HepG2 (cell line): Measurements from ENCODE around the gene KCTD13. TPM values are rescaled to one million over a fixed set of nuclear protein-coding genes. Genes with fewer than 3 reads are reported as not detected.
A peak's percentile ranks its signal among the peaks of the same experiment; 100 is the strongest.

Experiments used
- ATAD3A ChIP-seq: sonication (generic); formaldehyde crosslinking; IDR thresholded peaks from 2 replicates; pipeline ENCODE4 v1.4.0; 2020; ENCODE audit warnings: missing genetic modification reagents
- CBX1 ChIP-seq: IDR thresholded peaks from one replicate; pipeline ENCODE4 v1.6.1; 2016; ENCODE audit warnings: antibody characterized with exemption, low read depth
- EHMT2 ChIP-seq: fragments of 200-600 bp; sonication (generic); IDR thresholded peaks from 2 replicates; pipeline ENCODE4 v1.7.0; 2017; ENCODE audit warnings: antibody characterized with exemption, low read depth, low read length, borderline replicate concordance
- ETV6 ChIP-seq: sonication (generic); formaldehyde crosslinking; conservative IDR thresholded peaks from 2 replicates; pipeline ENCODE4 v1.4.0; 2020; ENCODE audit warnings: missing genetic modification reagents
- FOXJ3 ChIP-seq: sonication (generic); formaldehyde crosslinking; IDR thresholded peaks from 2 replicates; pipeline ENCODE4 v1.4.0; 2020; ENCODE audit warnings: missing genetic modification reagents, mild to moderate bottlenecking, borderline replicate concordance
- KLF13 ChIP-seq: sonication (generic); formaldehyde crosslinking; IDR thresholded peaks from 2 replicates; pipeline ENCODE4 v1.4.0; 2020; ENCODE audit warnings: mild to moderate bottlenecking, missing genetic modification reagents
- KLF6 ChIP-seq: IDR thresholded peaks from 2 replicates; pipeline ENCODE4 v1.8.0; 2016; ENCODE audit warnings: missing biosample characterization, missing genetic modification reagents
- MED8 ChIP-seq: sonication (generic); formaldehyde crosslinking; IDR thresholded peaks from 2 replicates; pipeline ENCODE4 v1.8.1; 2023; ENCODE audit warnings: mild to moderate bottlenecking, missing genetic modification reagents; ENCODE audit not compliant: insufficient replicate concordance
- PHB2 ChIP-seq: fragments of 450-650 bp; IDR thresholded peaks from 2 replicates; pipeline ENCODE4 v1.6.1; 2018; ENCODE audit not compliant: partially characterized antibody
- POLR2A ChIP-seq, 2 experiments: IDR thresholded peaks; 2 replicates each; pipeline ENCODE4 v1.6.1; 2011; ENCODE audit warnings: low read depth in 2 of 2, low read length in 2 of 2, mild to moderate bottlenecking in 1 of 2, moderate library complexity in 1 of 2; ENCODE audit not compliant: insufficient read depth in 1 of 2
- TEAD3 ChIP-seq: optimal IDR thresholded peaks from 2 replicates; pipeline ENCODE3; 2016; ENCODE audit warnings: borderline replicate concordance
- ZNF260 ChIP-seq: sonication (generic); formaldehyde crosslinking; IDR thresholded peaks from 2 replicates; pipeline ENCODE4 v1.4.0; 2020; ENCODE audit warnings: missing genetic modification reagents, low read depth, mild to moderate bottlenecking, borderline replicate concordance
- ZNF331 ChIP-seq: sonication (generic); formaldehyde crosslinking; IDR thresholded peaks from 2 replicates; pipeline ENCODE4 v1.4.0; 2020; ENCODE audit warnings: missing genetic modification reagents
- ZNF350 ChIP-seq: sonication (generic); formaldehyde crosslinking; IDR thresholded peaks from 2 replicates; pipeline ENCODE4 v1.4.0; 2020; ENCODE audit warnings: mild to moderate bottlenecking, low read depth, missing genetic modification reagents, borderline replicate concordance
- ZNF431 ChIP-seq: sonication (generic); formaldehyde crosslinking; IDR thresholded peaks from 2 replicates; pipeline ENCODE4 v1.9.0; 2022; ENCODE audit warnings: missing genetic modification reagents, low read depth, mild to moderate bottlenecking, borderline replicate concordance
- ZNF44 ChIP-seq: sonication (generic); formaldehyde crosslinking; IDR thresholded peaks from 2 replicates; pipeline ENCODE4 v1.5.1; 2020; ENCODE audit warnings: mild to moderate bottlenecking, missing genetic modification reagents
- ZNF484 ChIP-seq: sonication (generic); formaldehyde crosslinking; IDR thresholded peaks from 2 replicates; pipeline ENCODE4 v1.5.1; 2020; ENCODE audit warnings: mild to moderate bottlenecking, low read depth, missing genetic modification reagents, borderline replicate concordance
- ZNF816 ChIP-seq: sonication (generic); formaldehyde crosslinking; IDR thresholded peaks from 2 replicates; pipeline ENCODE4 v1.8.0; 2022; ENCODE audit warnings: missing genetic modification reagents, mild to moderate bottlenecking, borderline replicate concordance
- ZNF83 ChIP-seq: sonication (generic); formaldehyde crosslinking; IDR thresholded peaks from 2 replicates; pipeline ENCODE4 v1.4.0; 2020; ENCODE audit warnings: missing genetic modification reagents, mild to moderate bottlenecking, borderline replicate concordance
- ZSCAN9 ChIP-seq: IDR thresholded peaks from 2 replicates; pipeline ENCODE4 v1.6.1; 2016; ENCODE audit warnings: borderline replicate concordance
- polyA plus RNA-seq, 8 experiments: library from polyadenylated mRNA; depleted of rRNA in 3 of 8; stranded (reverse) in 7 of 8; unstranded in 1 of 8; fragments of >200 nt; fragmentation: Illumina TruSeq in 4 of 8; extraction: Trizol in 4 of 8; gene quantifications; 2 replicates each; pipeline versions ENCODE4 v1.2.1 to v1.2.3, GENCODE V29; 2011 to 2016; ENCODE audit warnings: low read depth in 4 of 8, missing spikeins in 1 of 8, mixed read lengths in 1 of 8; ENCODE audit not compliant: insufficient read depth in 1 of 8
- total RNA-seq, 5 experiments: library from RNA; depleted of rRNA; stranded (reverse); fragments of >200 nt; fragmentation: Illumina TruSeq; extraction: Trizol; gene quantifications; 2 replicates each; pipeline ENCODE4 v1.2.3, GENCODE V29; 2016; ENCODE audit warnings: low read depth in 1 of 5
- TF ChIP-seq, protein P1 (sequence below): sonication (generic); formaldehyde crosslinking; IDR thresholded peaks from 2 replicates; pipeline ENCODE4 v1.4.0; 2020; ENCODE audit warnings: missing genetic modification reagents
- TF ChIP-seq, protein P2 (sequence below): sonication (generic); formaldehyde crosslinking; IDR thresholded peaks from 2 replicates; pipeline ENCODE4 v1.4.0; 2020; ENCODE audit warnings: mild to moderate bottlenecking, missing genetic modification reagents
- TF ChIP-seq, protein P3 (sequence below): sonication (generic); formaldehyde crosslinking; IDR thresholded peaks from 2 replicates; pipeline ENCODE4; 2020; ENCODE audit warnings: missing genetic modification reagents, mild to moderate bottlenecking, borderline replicate concordance
- TF ChIP-seq, protein P4 (sequence below): sonication (generic); formaldehyde crosslinking; IDR thresholded peaks from 2 replicates; pipeline ENCODE4 v1.5.0; 2020; ENCODE audit warnings: mild to moderate bottlenecking, missing genetic modification reagents

Gene KCTD13
- total and polyA plus RNA-seq, 2 of the 13 experiments (the other 11 are each of a cell fraction or from before 2014, with no cell fraction given): 6.3 to 14.7 TPM

DNA sequence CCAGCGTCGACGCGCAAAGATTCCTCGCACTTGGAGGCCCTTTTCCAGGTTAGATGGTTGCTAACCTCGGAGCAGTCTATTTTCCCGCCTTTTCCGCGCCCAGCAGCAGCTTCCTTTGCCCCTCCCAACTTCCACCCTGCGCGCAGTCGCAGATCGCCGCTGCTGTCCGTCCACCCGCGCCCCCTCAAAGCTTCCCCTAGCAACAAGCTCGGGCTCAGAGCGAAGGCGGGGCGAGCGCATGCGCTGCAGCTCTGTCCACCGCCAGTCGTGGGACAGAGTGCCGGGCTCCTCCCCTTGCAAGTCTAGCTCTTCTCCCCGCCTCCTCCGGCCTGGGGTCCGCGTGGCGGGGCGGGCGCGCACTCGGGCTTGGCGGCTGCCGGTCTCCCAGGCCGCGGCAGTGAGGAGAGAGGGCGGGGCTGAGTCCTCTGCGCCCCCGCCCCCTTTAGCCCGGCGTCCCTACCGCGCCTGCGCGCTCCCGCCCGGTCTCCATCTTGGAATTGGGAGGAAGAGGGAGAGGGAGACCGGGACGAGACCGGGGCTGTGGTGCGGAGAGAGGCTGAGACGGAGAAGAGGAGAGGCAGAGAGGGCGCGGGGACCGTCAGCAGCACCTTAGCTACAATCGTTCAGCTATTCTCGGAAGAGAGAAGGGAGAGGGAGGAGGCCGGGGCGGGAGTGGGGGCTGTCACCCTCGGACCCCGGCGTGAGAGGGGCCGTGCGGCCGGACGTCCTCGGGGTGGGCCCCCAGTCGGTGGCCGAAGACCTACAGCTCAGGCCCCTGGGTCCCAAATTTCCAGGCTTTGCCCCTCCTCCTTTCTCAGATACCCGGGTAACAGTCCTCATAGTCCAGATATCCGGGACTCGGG, 47.6 kb upstream of the KCTD13 start, which contains the start of gene TAOK2 (continued):
- TF ChIP-seq ZNF260 (CRISPR knock-in tag) (no peak), TEAD3 (CRISPR knock-in tag) (peak; percentile 74), CBX1 (no peak), ETV6 (CRISPR knock-in tag) (no peak), ZSCAN9 (peak; percentile 90; the same call in 1 of the 2 replicates), PHB2 (no peak), ZNF431 (peak; percentile 78; the same call in 1 of the 2 replicates), ZNF83 (CRISPR knock-in tag) (peak; percentile 28; the same call in 1 of the 2 replicates), EHMT2 (no peak), ZNF331 (CRISPR knock-in tag) (0 out of 2 replicates have a peak, but pooled peaks have one; percentile 30), ZNF44 (CRISPR knock-in tag) (no peak), FOXJ3 (CRISPR knock-in tag) (no peak), ZNF816 (CRISPR knock-in tag) (no peak; the same call in 1 of the 2 replicates), POLR2A (IDR thresholded peaks at IDR 0.05; ENCODE audit: insufficient read depth in 1 of 2, low read depth in 2 of 2, low read length in 2 of 2) (peak; percentile 72 to 89), KLF13 (CRISPR knock-in tag) (no peak), ZNF350 (CRISPR knock-in tag) (no peak; the same call in none of the 2 replicates), KLF6 (CRISPR knock-in tag) (peak; percentile 71; the same call in 1 of the 2 replicates), MED8 (CRISPR knock-in tag) (peak; percentile 59), ZNF484 (CRISPR knock-in tag) (no peak; the same call in 1 of the 2 replicates), ATAD3A (CRISPR knock-in tag) (no peak)
- TF ChIP-seq, protein P1, sequence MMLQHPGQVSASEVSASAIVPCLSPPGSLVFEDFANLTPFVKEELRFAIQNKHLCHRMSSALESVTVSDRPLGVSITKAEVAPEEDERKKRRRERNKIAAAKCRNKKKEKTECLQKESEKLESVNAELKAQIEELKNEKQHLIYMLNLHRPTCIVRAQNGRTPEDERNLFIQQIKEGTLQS (CRISPR knock-in tag): peak; percentile 12; the same call in 1 of the 2 replicates
- TF ChIP-seq, protein P2, sequence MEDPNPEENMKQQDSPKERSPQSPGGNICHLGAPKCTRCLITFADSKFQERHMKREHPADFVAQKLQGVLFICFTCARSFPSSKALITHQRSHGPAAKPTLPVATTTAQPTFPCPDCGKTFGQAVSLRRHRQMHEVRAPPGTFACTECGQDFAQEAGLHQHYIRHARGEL (CRISPR knock-in tag): peak; percentile 77; the same call in 1 of the 2 replicates
- TF ChIP-seq, protein P3, sequence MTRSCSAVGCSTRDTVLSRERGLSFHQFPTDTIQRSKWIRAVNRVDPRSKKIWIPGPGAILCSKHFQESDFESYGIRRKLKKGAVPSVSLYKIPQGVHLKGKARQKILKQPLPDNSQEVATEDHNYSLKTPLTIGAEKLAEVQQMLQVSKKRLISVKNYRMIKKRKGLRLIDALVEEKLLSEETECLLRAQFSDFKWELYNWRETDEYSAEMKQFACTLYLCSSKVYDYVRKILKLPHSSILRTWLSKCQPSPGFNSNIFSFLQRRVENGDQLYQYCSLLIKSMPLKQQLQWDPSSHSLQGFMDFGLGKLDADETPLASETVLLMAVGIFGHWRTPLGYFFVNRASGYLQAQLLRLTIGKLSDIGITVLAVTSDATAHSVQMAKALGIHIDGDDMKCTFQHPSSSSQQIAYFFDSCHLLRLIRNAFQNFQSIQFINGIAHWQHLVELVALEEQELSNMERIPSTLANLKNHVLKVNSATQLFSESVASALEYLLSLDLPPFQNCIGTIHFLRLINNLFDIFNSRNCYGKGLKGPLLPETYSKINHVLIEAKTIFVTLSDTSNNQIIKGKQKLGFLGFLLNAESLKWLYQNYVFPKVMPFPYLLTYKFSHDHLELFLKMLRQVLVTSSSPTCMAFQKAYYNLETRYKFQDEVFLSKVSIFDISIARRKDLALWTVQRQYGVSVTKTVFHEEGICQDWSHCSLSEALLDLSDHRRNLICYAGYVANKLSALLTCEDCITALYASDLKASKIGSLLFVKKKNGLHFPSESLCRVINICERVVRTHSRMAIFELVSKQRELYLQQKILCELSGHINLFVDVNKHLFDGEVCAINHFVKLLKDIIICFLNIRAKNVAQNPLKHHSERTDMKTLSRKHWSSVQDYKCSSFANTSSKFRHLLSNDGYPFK: peak; percentile 57; the same call in 1 of the 2 replicates
- TF ChIP-seq, protein P4, sequence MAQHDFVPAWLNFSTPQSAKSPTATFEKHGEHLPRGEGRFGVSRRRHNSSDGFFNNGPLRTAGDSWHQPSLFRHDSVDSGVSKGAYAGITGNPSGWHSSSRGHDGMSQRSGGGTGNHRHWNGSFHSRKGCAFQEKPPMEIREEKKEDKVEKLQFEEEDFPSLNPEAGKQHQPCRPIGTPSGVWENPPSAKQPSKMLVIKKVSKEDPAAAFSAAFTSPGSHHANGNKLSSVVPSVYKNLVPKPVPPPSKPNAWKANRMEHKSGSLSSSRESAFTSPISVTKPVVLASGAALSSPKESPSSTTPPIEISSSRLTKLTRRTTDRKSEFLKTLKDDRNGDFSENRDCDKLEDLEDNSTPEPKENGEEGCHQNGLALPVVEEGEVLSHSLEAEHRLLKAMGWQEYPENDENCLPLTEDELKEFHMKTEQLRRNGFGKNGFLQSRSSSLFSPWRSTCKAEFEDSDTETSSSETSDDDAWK (CRISPR knock-in tag): no peak
